B cell (primary cell): ENCODE data around the gene UCMA. TPM values are rescaled to one million over a fixed set of nuclear protein-coding genes. Genes with fewer than 3 reads are reported as not detected.

Experiments
- ATAC-seq: fragments of 200-7000 bp; cut with Tn5 transposase; one replicate; pipeline ENCODE4 v1.10.0; 2021; ENCODE audit warnings: low read depth, mild to moderate bottlenecking, moderate number of reproducible peaks, moderate library complexity
- CTCF ChIA-PET: fragments of 350-600 bp; sonication (Branson Sonifier 250); formaldehyde crosslinking; loops from one replicate; lab custom pipeline; 2021; ENCODE audit warnings: antibody characterized with exemption, inconsistent platforms; lab: Charles Lee
- POLR2A ChIA-PET: fragments of 350-600 bp; sonication (Branson Sonifier 250); formaldehyde crosslinking; loops from one replicate; lab custom pipeline; 2021; ENCODE audit warnings: antibody characterized with exemption; lab: Charles Lee
- DNase-seq: peaks from one replicate; pipeline ENCODE4 v3.0.0; 2013
- H2AFZ ChIP-seq: 2 replicates; pipeline ENCODE4 v1.6.1; 2012; ENCODE audit warnings: mild to moderate bottlenecking, low read depth, low read length; ENCODE audit not compliant: insufficient read depth, poor library complexity, severe bottlenecking
- H3K27ac ChIP-seq, 2 donors: 1 replicate in 1 of 2; 2 replicates in 1 of 2; pipeline ENCODE4 v1.5.1; 2012 to 2013; ENCODE audit warnings: low read length in 2 of 2, mild to moderate bottlenecking in 2 of 2, moderate library complexity in 1 of 2
- H3K27me3 ChIP-seq, 4 experiments: fragments of 200-600 bp in 1 of 4; sonication (generic) in 1 of 4; replicated peaks in 1 of 4; 1 replicate in 2 of 4; 2 replicates in 2 of 4; pipeline versions ENCODE4 v1.6.1 to v1.7.0; 2013 to 2016; ENCODE audit warnings: low read length in 3 of 4, mild to moderate bottlenecking in 2 of 4, mixed read lengths in 1 of 4, moderate library complexity in 1 of 4; ENCODE audit not compliant: insufficient read depth in 4 of 4, control insufficient read depth in 3 of 4; ENCODE audit errors: control extremely low read depth in 1 of 4
- H3K36me3 ChIP-seq, 2 experiments: replicated peaks in 1 of 2; 1 replicate in 1 of 2; 2 replicates in 1 of 2; pipeline versions ENCODE4 v1.6.1 to v1.7.1; 2013; ENCODE audit warnings: low read length in 1 of 2; ENCODE audit not compliant: insufficient read depth in 2 of 2, control insufficient read depth in 1 of 2; ENCODE audit errors: control extremely low read depth in 1 of 2, extremely low read depth in 1 of 2
- H3K4me1 ChIP-seq, 2 donors: fragments of 200-600 bp in 1 of 2; sonication (generic) in 1 of 2; 1 replicate in 1 of 2; 2 replicates in 1 of 2; pipeline versions ENCODE4 v1.5.1 to v1.6.1; 2013 to 2017; ENCODE audit warnings: low read length in 2 of 2; ENCODE audit not compliant: control insufficient read depth in 2 of 2, insufficient read depth in 2 of 2
- H3K4me2 ChIP-seq: replicated peaks from 2 replicates; pipeline ENCODE3; 2012; ENCODE audit warnings: mild to moderate bottlenecking, low read depth, low read length; ENCODE audit not compliant: poor library complexity, severe bottlenecking
- H3K4me3 ChIP-seq, 5 experiments: fragments of 200-600 bp in 1 of 5; sonication (generic) in 1 of 5; 1 replicate in 3 of 5; 2 replicates in 2 of 5; pipeline versions ENCODE4 v1.5.1 to v1.7.0; 2011 to 2016; ENCODE audit warnings: low read length in 4 of 5, mild to moderate bottlenecking in 4 of 5, low read depth in 2 of 5, control low read depth in 1 of 5, moderate library complexity in 1 of 5; ENCODE audit not compliant: insufficient read depth in 1 of 5; ENCODE audit errors: control extremely low read depth in 1 of 5, extremely low read depth in 1 of 5
- H3K79me2 ChIP-seq: fragments of 200-600 bp; sonication (generic); one replicate; pipeline ENCODE4 v1.6.0; 2016; ENCODE audit warnings: low read length; ENCODE audit not compliant: control insufficient read depth, insufficient read depth
- H3K9ac ChIP-seq: fragments of 200-600 bp; sonication (generic); 2 replicates; pipeline ENCODE4 v1.6.1; 2017; ENCODE audit warnings: mild to moderate bottlenecking, low read length, moderate library complexity
- H3K9me3 ChIP-seq, 3 donors: one replicate each; pipeline versions ENCODE4 v1.6.1 to v1.7.1; 2013; ENCODE audit warnings: low read length in 2 of 3; ENCODE audit not compliant: control insufficient read depth in 2 of 3, insufficient read depth in 1 of 3; ENCODE audit errors: control extremely low read depth in 1 of 3
- H4K20me1 ChIP-seq: 2 replicates; pipeline ENCODE4 v1.6.0; 2012; ENCODE audit warnings: mild to moderate bottlenecking, low read length; ENCODE audit not compliant: insufficient read depth, control insufficient read depth, poor library complexity, severe bottlenecking
- H3K27ac Mint-ChIP-seq: one replicate; pipeline ENCODE4 v1.8.0; 2021; ENCODE audit warnings: mixed read lengths
- H3K27me3 Mint-ChIP-seq: one replicate; pipeline ENCODE4 v1.8.0; 2021; ENCODE audit warnings: mixed read lengths
- H3K4me1 Mint-ChIP-seq: one replicate; pipeline ENCODE4 v1.8.0; 2021; ENCODE audit warnings: mixed read lengths
- H3K4me3 Mint-ChIP-seq: one replicate; pipeline ENCODE4 v1.8.0; 2021; ENCODE audit warnings: mixed read lengths
- H3K9me3 Mint-ChIP-seq: one replicate; pipeline ENCODE4 v1.8.0; 2022; ENCODE audit warnings: mixed read lengths; ENCODE audit not compliant: insufficient read depth
- CTCF ChIP-seq: fragments of 200-600 bp; IDR thresholded peaks from one replicate; pipeline ENCODE4 v1.8.0; 2022; ENCODE audit warnings: antibody characterized with exemption, mild to moderate bottlenecking
- EZH2 ChIP-seq: IDR thresholded peaks from 2 replicates; pipeline ENCODE4 v1.6.1; 2012; ENCODE audit warnings: borderline replicate concordance, low read depth, mild to moderate bottlenecking, moderate library complexity, low read length; ENCODE audit not compliant: insufficient read depth, poor library complexity, severe bottlenecking
- WGBS: methylation state at CpG from one replicate; pipeline ENCODE4 v1.1.5; 2013; ENCODE audit warnings: missing lambda C conversion rate; ENCODE audit not compliant: insufficient coverage; 5-methylcytosine and 5-hydroxymethylcytosine counted together
- intact Hi-C: fragments of 100-400 bp; cut with micrococcal nuclease; formaldehyde crosslinking; loops from one replicate; pipeline ENCODE4 v1.10.0; 2022
- polyA plus RNA-seq: library from polyadenylated mRNA; depleted of rRNA; stranded (reverse); fragments of >200 nt; gene quantifications from 2 replicates; pipeline ENCODE4 v1.2.3, GENCODE V29; 2012
- total RNA-seq, 2 donors: library from RNA; stranded (reverse); fragments of 120-200 nt in 1 of 2; gene quantifications; 1 replicate in 1 of 2; 2 replicates in 1 of 2; pipeline versions ENCODE4 v1.2.3 to v1.2.4, GENCODE V29; 2013 to 2022

Gene UCMA
- total and polyA plus RNA-seq, 2 donors (not counting 1 experiment from before 2014, with no cell fraction given) = not detected

- CTCF ChIA-PET = no interaction called here
- 74% methylated on average over 10 of the region's 12 CpGs for WGBS
- intact Hi-C loops = no loop called here
Observed at GRCh38 chr10:13219685-13220670, 14.2 kb downstream of the UCMA start.

More at GRCh38 chr10:13219685-13220670, 14.2 kb downstream of the UCMA start:
- Mint-ChIP-seq H3K4me1 (no peaks in the 10 kb centered on the region), H3K27ac (no peak overlapping the region), H3K4me3 (no peak overlapping the region), H3K9me3 (no peaks in the 10 kb centered on the region), H3K27me3 (no peaks in the 10 kb centered on the region)
- no peak overlapping the region for H2AFZ ChIP-seq
- no peaks in the 10 kb centered on the region for H3K9me3 ChIP-seq
- no peak for TF ChIP-seq CTCF
- no peak for TF ChIP-seq EZH2
- ATAC-seq (no peak), DNase-seq (no peak)
- H3K27ac ChIP-seq = no peak overlapping the region
- H3K4me2 ChIP-seq = no peak overlapping the region
- no peak overlapping the region for H3K9ac ChIP-seq
- H3K36me3 ChIP-seq = no peaks in the 10 kb centered on the region
- H3K79me2 ChIP-seq = no peaks in the 10 kb centered on the region
- no peaks in the 10 kb centered on the region for H4K20me1 ChIP-seq
- POLR2A ChIA-PET = interaction anchor here (0.7 kb wide), 1 partner anchor 133 kb away, joined by 5 read pairs; no protein-coding TSS in a partner anchor
- H3K4me3 ChIP-seq = no peak overlapping the region
- H3K27me3 ChIP-seq = no peaks in the 10 kb centered on the region
- H3K4me1 ChIP-seq = no peaks in the 10 kb centered on the region
